Effector memory CD4-positive, alpha-beta T cell (primary cell): Measurements from ENCODE around the gene IGF2BP2.

Experiments used
- DNase-seq, 3 donors: peaks; one replicate each; pipeline ENCODE4 v3.0.0-alpha.2; 2020
- H3K27ac ChIP-seq: 2 replicates; pipeline ENCODE4 v1.7.0; 2013; ENCODE audit warnings: mild to moderate bottlenecking, low read length, moderate library complexity; ENCODE audit not compliant: insufficient read depth, poor library complexity, severe bottlenecking
- H3K27me3 ChIP-seq: replicated peaks from 2 replicates; pipeline ENCODE4 v1.7.0; 2013; ENCODE audit warnings: mild to moderate bottlenecking, low read length; ENCODE audit not compliant: insufficient read depth, control insufficient read depth, poor library complexity, severe bottlenecking
- H3K36me3 ChIP-seq: 2 replicates; pipeline ENCODE4 v1.7.0; 2013; ENCODE audit warnings: mild to moderate bottlenecking, low read length, moderate library complexity; ENCODE audit not compliant: control insufficient read depth, insufficient read depth
- H3K4me1 ChIP-seq: 2 replicates; pipeline ENCODE4 v1.7.0; 2013; ENCODE audit warnings: low read length, mild to moderate bottlenecking; ENCODE audit not compliant: control insufficient read depth, insufficient read depth, poor library complexity, severe bottlenecking
- H3K4me3 ChIP-seq: 2 replicates; pipeline ENCODE4 v1.7.0; 2013; ENCODE audit warnings: low read length, low read depth, mild to moderate bottlenecking; ENCODE audit not compliant: insufficient read depth, poor library complexity, severe bottlenecking
- H3K9me3 ChIP-seq: 2 replicates; pipeline ENCODE4 v1.7.0; 2013; ENCODE audit warnings: mild to moderate bottlenecking, low read length, moderate library complexity; ENCODE audit not compliant: control insufficient read depth

The IGF2BP2 gene

GRCh38 chr3:185824051-185825005, 514 bp downstream of the IGF2BP2 start:
- Histone ChIP-seq H3K9me3 (no peaks in the 10 kb centered on the region), H3K36me3 (no peaks in the 10 kb centered on the region), H3K4me1 (peaks cover 15% of the 10 kb centered on the region), H3K27me3 (peaks cover 37% of the 10 kb centered on the region), H3K27ac (no peak overlapping the region), H3K4me3 (peak overlapping the region; percentile 59)
- DNase-seq: no peak

- Histone ChIP-seq H3K4me1 (peaks cover 15% of the 10 kb centered on the region), H3K36me3 (no peaks in the 10 kb centered on the region), H3K27ac (no peak overlapping the region), H3K27me3 (peaks cover 40% of the 10 kb centered on the region), H3K4me3 (peak overlapping the region; percentile 59), H3K9me3 (no peaks in the 10 kb centered on the region)
- no peak for DNase-seq
These were observed 1.5 kb downstream of the IGF2BP2 start for GRCh38 chr3:185823078-185824044.

- Histone ChIP-seq H3K27me3 (peaks cover 42% of the 10 kb centered on the region), H3K36me3 (no peaks in the 10 kb centered on the region), H3K4me1 (peaks cover 15% of the 10 kb centered on the region), H3K9me3 (no peaks in the 10 kb centered on the region), H3K27ac (no peak overlapping the region), H3K4me3 (no peak overlapping the region)
- no peak for DNase-seq
These were observed 2.4 kb downstream of the IGF2BP2 start for GRCh38 chr3:185822221-185823000.

GRCh38 chr3:185820973-185821758, 3.7 kb downstream of the IGF2BP2 start:
- Histone ChIP-seq H3K27ac (no peak overlapping the region), H3K4me1 (peaks cover 15% of the 10 kb centered on the region), H3K36me3 (no peaks in the 10 kb centered on the region), H3K4me3 (no peak overlapping the region), H3K27me3 (peaks cover 40% of the 10 kb centered on the region), H3K9me3 (no peaks in the 10 kb centered on the region)
- DNase-seq: no peak

- H3K4me1 ChIP-seq: peaks cover 4% of the 10 kb centered on the region
- H3K36me3 ChIP-seq: no peaks in the 10 kb centered on the region
- H3K27me3 ChIP-seq: peaks cover 22% of the 10 kb centered on the region
- DNase-seq: no peak
- no peak overlapping the region for H3K27ac ChIP-seq
- H3K9me3 ChIP-seq: no peaks in the 10 kb centered on the region
- no peak overlapping the region for H3K4me3 ChIP-seq
These were observed 6.5 kb downstream of the IGF2BP2 start for GRCh38 chr3:185818267-185818875.

- Histone ChIP-seq H3K9me3 (no peaks in the 10 kb centered on the region), H3K4me3 (no peak overlapping the region), H3K27ac (no peak overlapping the region), H3K4me1 (no peaks in the 10 kb centered on the region), H3K36me3 (no peaks in the 10 kb centered on the region), H3K27me3 (peaks cover 6% of the 10 kb centered on the region)
- no peak for DNase-seq
These were observed 9.2 kb downstream of the IGF2BP2 start for GRCh38 chr3:185815391-185816282.

GRCh38 chr3:185813691-185814215, 11.1 kb downstream of the IGF2BP2 start:
- DNase-seq: no peak
- no peaks in the 10 kb centered on the region for H3K36me3 ChIP-seq
- no peaks in the 10 kb centered on the region for H3K9me3 ChIP-seq
- H3K27me3 ChIP-seq: peaks cover 6% of the 10 kb centered on the region
- H3K4me3 ChIP-seq: no peak overlapping the region
- H3K4me1 ChIP-seq: no peaks in the 10 kb centered on the region
- H3K27ac ChIP-seq: no peak overlapping the region

- no peaks in the 10 kb centered on the region for H3K4me1 ChIP-seq
- no peak overlapping the region for H3K4me3 ChIP-seq
- no peak overlapping the region for H3K27ac ChIP-seq
- no peak for DNase-seq
- H3K9me3 ChIP-seq: no peaks in the 10 kb centered on the region
- H3K36me3 ChIP-seq: no peaks in the 10 kb centered on the region
- peaks cover 2% of the 10 kb centered on the region for H3K27me3 ChIP-seq
These were observed 11.6 kb downstream of the IGF2BP2 start for GRCh38 chr3:185813205-185813604.
